Mucosa of rectum (tissue), 2 donors: ENCODE data around the gene CERS6.
A peak's percentile ranks its signal among the peaks of the same experiment; 100 is the strongest.

Experiments used
- H3K27ac ChIP-seq, 2 donors: one replicate each; pipeline ENCODE4 v1.7.0; 2013; ENCODE audit warnings: inconsistent platforms in 2 of 2, low read depth in 2 of 2, low read length in 2 of 2
- H3K27me3 ChIP-seq, 2 donors: one replicate each; pipeline ENCODE4 v1.7.0; 2013; ENCODE audit warnings: low read length in 2 of 2; ENCODE audit not compliant: control insufficient read depth in 2 of 2, insufficient read depth in 2 of 2
- H3K36me3 ChIP-seq, 2 donors: one replicate each; pipeline ENCODE4 v1.7.0; 2013; ENCODE audit warnings: low read length in 2 of 2; ENCODE audit not compliant: control insufficient read depth in 2 of 2, insufficient read depth in 2 of 2
- H3K4me1 ChIP-seq, 2 donors: one replicate each; pipeline ENCODE4 v1.7.0; 2013; ENCODE audit warnings: low read length in 2 of 2, mild to moderate bottlenecking in 1 of 2; ENCODE audit not compliant: control insufficient read depth in 2 of 2, insufficient read depth in 2 of 2
- H3K4me3 ChIP-seq, 2 donors: one replicate each; pipeline ENCODE4 v1.7.0; 2013; ENCODE audit warnings: low read length in 2 of 2
- H3K9ac ChIP-seq, 2 donors: one replicate each; pipeline ENCODE4 v1.7.0; 2013; ENCODE audit warnings: low read length in 2 of 2, low read depth in 1 of 2, mild to moderate bottlenecking in 1 of 2
- H3K9me3 ChIP-seq, 2 donors: one replicate each; pipeline ENCODE4 v1.7.0; 2013; ENCODE audit warnings: low read length in 2 of 2; ENCODE audit not compliant: control insufficient read depth in 2 of 2
- donor health status: healthy.
- donor health status: Normal muscosa, but diverticular disease.

CERS6 gene

GRCh38 chr2:168686452-168687191 is 230.6 kb downstream of the CERS6 start:
- Histone ChIP-seq H3K27me3 (no peaks in the 10 kb centered on the region), H3K27ac (no peak overlapping the region), H3K9me3 (no peaks in the 10 kb centered on the region), H3K4me3 (no peak overlapping the region), H3K4me1 (peaks cover 0 to 4% of the 10 kb centered on the region in 2 donors), H3K36me3 (no peaks in the 10 kb centered on the region), H3K9ac (no peak overlapping the region)

GRCh38 chr2:168687314-168687713 is 231.2 kb downstream of the CERS6 start:
- no peak overlapping the region for H3K27ac ChIP-seq
- no peaks in the 10 kb centered on the region for H3K27me3 ChIP-seq
- peaks cover 0 to 4% of the 10 kb centered on the region in 2 donors for H3K4me1 ChIP-seq
- no peak overlapping the region for H3K9ac ChIP-seq
- no peak overlapping the region for H3K4me3 ChIP-seq
- H3K36me3 ChIP-seq, result peaks cover 0 to 6% of the 10 kb centered on the region in 2 donors
- no peaks in the 10 kb centered on the region for H3K9me3 ChIP-seq

GRCh38 chr2:168690381-168690885 is 234.4 kb downstream of the CERS6 start:
- H3K9me3 ChIP-seq, result no peaks in the 10 kb centered on the region
- H3K4me1 ChIP-seq, result peaks cover 0 to 10% of the 10 kb centered on the region in 2 donors
- H3K4me3 ChIP-seq, result no peak overlapping the region
- no peak overlapping the region for H3K9ac ChIP-seq
- no peak overlapping the region for H3K27ac ChIP-seq
- H3K27me3 ChIP-seq, result no peaks in the 10 kb centered on the region
- H3K36me3 ChIP-seq, result peaks cover under 1 to 6% of the 10 kb centered on the region in 2 donors

- Histone ChIP-seq H3K9me3 (no peaks in the 10 kb centered on the region), H3K4me1 (peaks cover 0 to 10% of the 10 kb centered on the region in 2 donors), H3K27ac (no peak overlapping the region), H3K9ac (no peak overlapping the region), H3K27me3 (no peaks in the 10 kb centered on the region), H3K36me3 (peaks cover 4 to 6% of the 10 kb centered on the region in 2 donors), H3K4me3 (no peak overlapping the region)
These were observed 235.1 kb downstream of the CERS6 start for GRCh38 chr2:168691221-168691620.

- no peak overlapping the region for H3K27ac ChIP-seq
- no peak overlapping the region for H3K9ac ChIP-seq
- H3K4me3 ChIP-seq, result no peak overlapping the region
- peaks cover 2 to 14% of the 10 kb centered on the region in 2 donors for H3K4me1 ChIP-seq
- no peaks in the 10 kb centered on the region for H3K27me3 ChIP-seq
- peaks cover 4 to 6% of the 10 kb centered on the region in 2 donors for H3K36me3 ChIP-seq
- H3K9me3 ChIP-seq, result no peaks in the 10 kb centered on the region
These were observed 236.2 kb downstream of the CERS6 start for GRCh38 chr2:168692132-168692744.

- Histone ChIP-seq H3K36me3 (peaks cover 4 to 6% of the 10 kb centered on the region in 2 donors), H3K4me3 (no peak overlapping the region), H3K27ac (peak overlapping the region in 1 of 2 donors; percentile 42), H3K9me3 (no peaks in the 10 kb centered on the region), H3K4me1 (peaks cover 11 to 30% of the 10 kb centered on the region in 2 donors), H3K27me3 (no peaks in the 10 kb centered on the region), H3K9ac (no peak overlapping the region)
These were observed 238.1 kb downstream of the CERS6 start for GRCh38 chr2:168694173-168694572.

- Histone ChIP-seq H3K9me3 (no peaks in the 10 kb centered on the region), H3K27me3 (no peaks in the 10 kb centered on the region), H3K36me3 (peaks cover 4 to 6% of the 10 kb centered on the region in 2 donors), H3K27ac (peak overlapping the region in 1 of 2 donors; percentile 42), H3K4me3 (no peak overlapping the region), H3K4me1 (peaks cover 14 to 35% of the 10 kb centered on the region in 2 donors), H3K9ac (no peak overlapping the region)
These were observed 238.8 kb downstream of the CERS6 start for GRCh38 chr2:168694866-168695265.

GRCh38 chr2:168697668-168698121 is 241.6 kb downstream of the CERS6 start:
- Histone ChIP-seq H3K9ac (no peak overlapping the region), H3K27ac (peak overlapping the region; percentile 29 to 63), H3K27me3 (no peaks in the 10 kb centered on the region), H3K9me3 (no peaks in the 10 kb centered on the region), H3K36me3 (peaks cover 0 to 4% of the 10 kb centered on the region in 2 donors), H3K4me3 (no peak overlapping the region), H3K4me1 (peaks cover 25 to 46% of the 10 kb centered on the region in 2 donors)

- Histone ChIP-seq H3K36me3 (peaks cover 0 to 4% of the 10 kb centered on the region in 2 donors), H3K27me3 (no peaks in the 10 kb centered on the region), H3K27ac (no peak overlapping the region), H3K4me1 (peaks cover 31 to 53% of the 10 kb centered on the region in 2 donors), H3K9me3 (no peaks in the 10 kb centered on the region), H3K9ac (no peak overlapping the region), H3K4me3 (no peak overlapping the region)
These were observed 242.9 kb downstream of the CERS6 start for GRCh38 chr2:168698969-168699368.

GRCh38 chr2:168699844-168700417 is 243.9 kb downstream of the CERS6 start:
- H3K4me3 ChIP-seq, result peak overlapping the region in 1 of 2 donors; percentile 11
- H3K4me1 ChIP-seq, result peaks cover 33 to 57% of the 10 kb centered on the region in 2 donors
- no peak overlapping the region for H3K9ac ChIP-seq
- no peaks in the 10 kb centered on the region for H3K9me3 ChIP-seq
- H3K36me3 ChIP-seq, result peaks cover 0 to 4% of the 10 kb centered on the region in 2 donors
- no peaks in the 10 kb centered on the region for H3K27me3 ChIP-seq
- H3K27ac ChIP-seq, result peak overlapping the region; percentile 64 to 67
